Vagina (tissue), 2 donors: ENCODE results near the gene AZU1. TPM values are rescaled to one million over a fixed set of nuclear protein-coding genes. Genes with fewer than 3 reads are reported as not detected.

Experiments
- DNase-seq, 2 donors: peaks; one replicate each; pipeline ENCODE4 v3.0.0-alpha.2; 2017; ENCODE audit errors: extremely low spot score in 2 of 2
- H3K27ac ChIP-seq: fragments of 200-600 bp; sonication (generic); one replicate; pipeline ENCODE4 v1.5.1; 2019
- H3K27me3 ChIP-seq: fragments of 200-600 bp; sonication (generic); one replicate; pipeline ENCODE4 v1.5.1; 2019
- H3K36me3 ChIP-seq, 2 donors: fragments of 200-600 bp; sonication (generic); one replicate each; pipeline ENCODE4 v1.5.1; 2017 to 2019
- H3K4me1 ChIP-seq: fragments of 200-600 bp; sonication (generic); one replicate; pipeline ENCODE4 v1.5.1; 2019
- H3K4me3 ChIP-seq, 2 donors: fragments of 200-600 bp; sonication (generic); 1 replicate in 1 of 2; 2 replicates in 1 of 2; pipeline ENCODE4 v1.5.1; 2016 to 2019
- H3K9me3 ChIP-seq: fragments of 200-600 bp; sonication (generic); one replicate; pipeline ENCODE4 v1.5.1; 2019
- CTCF ChIP-seq, 3 experiments: fragments of 450-650 bp in 2 of 3; fragments of 200-600 bp in 1 of 3; sonication (generic) in 1 of 3; IDR thresholded peaks; one replicate each; pipeline ENCODE4 v1.5.1; 2017 to 2019; ENCODE audit warnings: antibody characterized with exemption in 3 of 3, mild to moderate bottlenecking in 2 of 3, moderate library complexity in 2 of 3
- POLR2A ChIP-seq, 2 donors: fragments of 450-650 bp; IDR thresholded peaks; one replicate each; pipeline ENCODE4 v1.6.1; 2017; ENCODE audit warnings: antibody characterized with exemption in 2 of 2, mild to moderate bottlenecking in 2 of 2, moderate library complexity in 2 of 2
- POLR2AphosphoS5 ChIP-seq, 2 donors: sonication (generic); formaldehyde crosslinking; IDR thresholded peaks; one replicate each; pipeline ENCODE4 v1.9.0; 2017; ENCODE audit warnings: antibody characterized with exemption in 2 of 2, mild to moderate bottlenecking in 2 of 2, low read depth in 1 of 2; ENCODE audit not compliant: insufficient read depth in 1 of 2
- intact Hi-C: fragments of 100-400 bp; cut with DNase I; formaldehyde crosslinking; loops from one replicate; pipeline ENCODE4 v1.15.1; 2023
- total RNA-seq: library from RNA; depleted of rRNA; stranded (reverse); fragments of >200 nt; gene quantifications from one replicate; pipeline ENCODE4 v1.2.3, GENCODE V29; 2016

Gene AZU1
- total RNA-seq, 1 donor from 2014 or later: not detected

GRCh38 chr19:801861-802497 is 25.7 kb upstream of the AZU1 start:
- Histone ChIP-seq H3K9me3 (no peaks in the 10 kb centered on the region), H3K4me1 (peaks cover 57% of the 10 kb centered on the region), H3K36me3 (peaks cover 0 to 41% of the 10 kb centered on the region in 2 donors), H3K27ac (peak overlapping the region; percentile 97), H3K27me3 (no peaks in the 10 kb centered on the region), H3K4me3 (peak overlapping the region; percentile 7 to 42)
- no peak for DNase-seq
- no peak for TF ChIP-seq POLR2AphosphoS5 (IDR thresholded peaks at IDR 0.05; ENCODE audit: insufficient read depth in 1 of 2, low read depth in 1 of 2)
- TF ChIP-seq POLR2A (IDR thresholded peaks at IDR 0.05): no peak
- TF ChIP-seq CTCF (IDR thresholded peaks at IDR 0.05): no peak
- intact Hi-C loops: loop anchor here (5.0 kb wide), 1 partner anchor 45 kb away; no protein-coding TSS in a partner anchor

GRCh38 chr19:802498-803098 is 25.0 kb upstream of the AZU1 start:
- no peak for DNase-seq
- TF ChIP-seq POLR2AphosphoS5 (IDR thresholded peaks at IDR 0.05; ENCODE audit: insufficient read depth in 1 of 2, low read depth in 1 of 2) (no peak), POLR2A (IDR thresholded peaks at IDR 0.05) (no peak), CTCF (IDR thresholded peaks at IDR 0.05) (no peak)
- H3K36me3 ChIP-seq: peaks cover 0 to 45% of the 10 kb centered on the region in 2 donors

GRCh38 chr19:803099-803561 is 24.5 kb upstream of the AZU1 start:
- Histone ChIP-seq H3K9me3 (no peaks in the 10 kb centered on the region), H3K4me3 (no peak overlapping the region), H3K4me1 (peaks cover 57% of the 10 kb centered on the region), H3K27me3 (no peaks in the 10 kb centered on the region), H3K36me3 (peaks cover 0 to 50% of the 10 kb centered on the region in 2 donors), H3K27ac (no peak overlapping the region)
- intact Hi-C loops: loop anchor here (5.0 kb wide), 1 partner anchor 44 kb away; no protein-coding TSS in a partner anchor
- no peak for DNase-seq
- no peak for TF ChIP-seq CTCF (IDR thresholded peaks at IDR 0.05)
- TF ChIP-seq POLR2A (IDR thresholded peaks at IDR 0.05): no peak
- no peak for TF ChIP-seq POLR2AphosphoS5 (IDR thresholded peaks at IDR 0.05; ENCODE audit: insufficient read depth in 1 of 2, low read depth in 1 of 2)

More at GRCh38 chr19:802498-803098, 25.0 kb upstream of the AZU1 start:
- Histone ChIP-seq H3K4me1 (peaks cover 57% of the 10 kb centered on the region), H3K27ac (peak overlapping the region; percentile 97), H3K9me3 (no peaks in the 10 kb centered on the region), H3K27me3 (no peaks in the 10 kb centered on the region), H3K4me3 (peak overlapping the region in 1 of 2 donors; percentile 7)
- intact Hi-C loops: loop anchor here (5.0 kb wide), 1 partner anchor 45 kb away; no protein-coding TSS in a partner anchor

- H3K27ac ChIP-seq: no peak overlapping the region
- no peaks in the 10 kb centered on the region for H3K27me3 ChIP-seq
- H3K9me3 ChIP-seq: no peaks in the 10 kb centered on the region
- peaks cover 52% of the 10 kb centered on the region for H3K4me1 ChIP-seq
- TF ChIP-seq POLR2A (IDR thresholded peaks at IDR 0.05) (no peak), CTCF (IDR thresholded peaks at IDR 0.05) (no peak)
- peaks cover 0 to 57% of the 10 kb centered on the region in 2 donors for H3K36me3 ChIP-seq
- no peak for DNase-seq
- no peak overlapping the region for H3K4me3 ChIP-seq
- intact Hi-C loops: loop anchor here (5.0 kb wide), 1 partner anchor 43 kb away; no protein-coding TSS in a partner anchor
These were observed 23.8 kb upstream of the AZU1 start for GRCh38 chr19:803686-804418.
